GM04504 (cell line): Measurements from ENCODE around the gene YPEL3.
"Not testable (repeated sequence)": the region's sequence is repeated elsewhere in the genome, so short reads cannot be mapped to it uniquely, and the experiment has no call there.

Experiments
- DNase-seq: peaks from one replicate; pipeline ENCODE4 v3.0.0-alpha.2; 2012; ENCODE audit warnings: low read depth

YPEL3 gene

GRCh38 chr16:30116291-30117207, 20.5 kb upstream of the YPEL3 start:
- no peak for DNase-seq

GRCh38 chr16:30115238-30115637, 19.2 kb upstream of the YPEL3 start:
- DNase-seq: no peak

GRCh38 chr16:30114833-30115232, 18.8 kb upstream of the YPEL3 start:
- DNase-seq: not testable (repeated sequence)

GRCh38 chr16:30114411-30114810, 18.4 kb upstream of the YPEL3 start:
- no peak for DNase-seq

- DNase-seq: no peak
Observed at GRCh38 chr16:30113711-30114333, 17.8 kb upstream of the YPEL3 start.

GRCh38 chr16:30113031-30113710, 17.2 kb upstream of the YPEL3 start, which contains the start of gene GDPD3:
Gene GDPD3, minus strand, starts transcription at chr16:30113537. Its CDS starts 59 bp downstream, at chr16:30113478.
- DNase-seq: no peak

- no peak for DNase-seq
Observed at GRCh38 chr16:30112197-30113030, 16.4 kb upstream of the YPEL3 start.

- DNase-seq: no peak
Observed at GRCh38 chr16:30110661-30111060, 14.6 kb upstream of the YPEL3 start.

GRCh38 chr16:30108059-30108850, 12.2 kb upstream of the YPEL3 start:
- no peak for DNase-seq

GRCh38 chr16:30104492-30104891, 8.5 kb upstream of the YPEL3 start:
- no peak for DNase-seq

- DNase-seq: no peak
Observed at GRCh38 chr16:30104090-30104489, 8.1 kb upstream of the YPEL3 start.

- DNase-seq: no peak
Observed at GRCh38 chr16:30096862-30097563, 1.0 kb upstream of the YPEL3 start.

- DNase-seq: no peak
Observed at GRCh38 chr16:30095166-30096078, 591 bp downstream of the YPEL3 start.

GRCh38 chr16:30094541-30095165, 1.4 kb downstream of the YPEL3 start:
- no peak for DNase-seq

GRCh38 chr16:30092373-30093010, 3.5 kb downstream of the YPEL3 start:
- no peak for DNase-seq

GRCh38 chr16:30091474-30092372, 4.3 kb downstream of the YPEL3 start, which contains the start of gene TBX6:
Gene TBX6, minus strand, starts transcription at chr16:30091924. Its CDS starts 731 bp downstream, at chr16:30091193.
- DNase-seq: peak; percentile 75
